ENCODE data around the gene EIF4EBP3. TPM values are rescaled to one million over a fixed set of nuclear protein-coding genes. Genes with fewer than 3 reads are reported as not detected.
"Not testable (repeated sequence)": the region's sequence is repeated elsewhere in the genome, so short reads cannot be mapped to it uniquely, and the experiment has no call there.

Gene EIF4EBP3
- polyA plus RNA-seq, 1 donor = 8.6 TPM

DNA sequence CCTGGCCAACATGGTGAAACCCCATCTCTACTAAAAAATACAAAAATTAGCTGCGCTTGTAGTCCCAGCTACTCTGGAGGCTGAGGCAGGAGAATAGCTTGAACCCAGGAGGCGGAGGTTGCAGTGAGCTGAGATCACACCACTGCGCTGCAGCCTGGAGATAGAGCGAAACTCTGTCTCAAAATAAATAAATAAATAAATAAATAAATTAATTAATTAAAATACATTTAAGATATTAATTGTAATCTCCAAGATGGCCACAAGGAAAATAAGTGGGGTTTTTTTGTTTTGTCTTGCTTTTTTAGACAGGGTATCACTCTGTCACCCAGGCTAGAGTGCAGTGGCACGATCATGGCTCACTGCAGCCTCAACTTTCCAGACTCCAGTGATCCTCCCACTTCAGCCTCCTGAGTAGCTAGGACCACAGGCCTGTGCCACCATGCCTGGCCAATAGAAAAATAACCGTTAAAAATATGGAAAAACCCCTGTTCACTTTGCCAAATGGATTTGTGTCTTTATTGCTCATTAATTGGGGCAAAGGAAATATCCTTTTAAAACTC lies 31.8 kb downstream of the EIF4EBP3 start:
- not testable (repeated sequence) for DNase-seq

DNA sequence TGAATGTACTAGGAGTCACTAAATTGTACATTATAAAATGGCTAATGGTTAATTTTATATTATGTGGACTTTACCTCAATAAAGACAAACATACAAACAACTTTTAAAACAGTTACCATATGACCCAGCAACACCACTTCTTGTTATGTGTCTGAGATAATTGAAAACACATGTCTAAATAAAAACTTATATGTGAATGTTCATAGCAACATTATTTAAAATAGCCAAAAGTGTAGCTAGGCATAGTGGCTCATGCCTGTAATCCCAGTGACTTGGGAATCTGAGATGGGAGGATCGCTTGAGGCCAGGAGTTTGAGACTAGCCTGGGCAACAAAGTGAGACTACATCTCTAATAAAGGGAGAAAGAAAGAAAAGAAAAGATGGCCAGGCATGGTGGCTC lies 40.0 kb downstream of the EIF4EBP3 start:
- no peak for DNase-seq

DNA sequence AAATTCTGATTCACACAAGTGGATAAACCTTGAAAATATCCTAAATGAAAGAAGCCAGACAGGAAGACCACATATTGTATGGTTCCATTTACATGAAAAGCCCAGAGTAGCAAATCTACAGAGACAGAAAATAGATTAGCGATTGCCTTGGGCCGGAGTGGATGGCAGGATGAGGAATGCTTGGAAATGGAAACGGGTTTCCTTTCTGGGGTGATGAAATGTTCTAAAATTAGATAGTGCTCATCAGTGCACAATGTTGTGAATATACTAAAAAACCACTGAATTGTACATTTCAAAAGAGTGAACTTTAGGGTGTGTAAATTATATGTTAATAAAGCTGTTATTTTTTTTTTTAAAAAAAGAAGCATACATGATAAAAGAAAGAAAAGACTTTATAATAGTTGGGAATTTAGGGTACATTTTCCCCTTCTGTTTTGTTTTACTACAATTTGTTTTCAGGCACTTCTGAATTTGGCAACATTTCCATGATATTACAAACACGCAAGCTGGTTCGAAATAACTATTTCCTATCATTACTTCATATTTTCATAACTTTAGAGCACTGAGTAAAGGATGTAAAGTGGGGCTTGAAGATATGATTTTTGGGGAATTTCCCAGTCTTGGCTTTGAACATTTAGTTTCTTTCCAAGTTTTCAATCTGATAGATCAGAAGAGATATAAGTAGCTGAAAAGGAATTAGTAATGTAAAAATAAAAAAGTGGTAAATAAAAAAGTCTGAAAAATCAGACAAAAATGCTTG lies 41.0 kb downstream of the EIF4EBP3 start:
- DNase-seq = no peak

DNA sequence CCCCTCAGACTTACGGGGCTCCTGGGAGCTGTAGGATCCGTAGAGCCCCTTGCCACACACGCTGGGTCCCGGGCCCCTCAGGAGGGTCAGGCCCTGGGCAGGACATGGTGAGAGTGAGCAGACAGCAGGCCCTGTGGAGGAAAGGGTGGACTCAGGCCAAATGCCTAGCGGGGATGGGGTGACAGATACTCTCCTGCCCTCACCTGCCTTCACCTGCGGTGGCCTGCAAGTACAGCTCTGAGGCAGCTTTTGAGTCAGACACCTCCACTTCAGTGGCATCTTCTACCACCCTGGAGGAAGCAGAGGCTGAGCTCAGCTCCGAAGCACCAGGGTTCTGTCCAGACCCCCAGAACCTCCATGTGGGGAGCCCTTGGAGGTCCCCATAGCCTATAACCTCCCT lies 43.4 kb downstream of the EIF4EBP3 start:
- DNase-seq = no peak

DNA sequence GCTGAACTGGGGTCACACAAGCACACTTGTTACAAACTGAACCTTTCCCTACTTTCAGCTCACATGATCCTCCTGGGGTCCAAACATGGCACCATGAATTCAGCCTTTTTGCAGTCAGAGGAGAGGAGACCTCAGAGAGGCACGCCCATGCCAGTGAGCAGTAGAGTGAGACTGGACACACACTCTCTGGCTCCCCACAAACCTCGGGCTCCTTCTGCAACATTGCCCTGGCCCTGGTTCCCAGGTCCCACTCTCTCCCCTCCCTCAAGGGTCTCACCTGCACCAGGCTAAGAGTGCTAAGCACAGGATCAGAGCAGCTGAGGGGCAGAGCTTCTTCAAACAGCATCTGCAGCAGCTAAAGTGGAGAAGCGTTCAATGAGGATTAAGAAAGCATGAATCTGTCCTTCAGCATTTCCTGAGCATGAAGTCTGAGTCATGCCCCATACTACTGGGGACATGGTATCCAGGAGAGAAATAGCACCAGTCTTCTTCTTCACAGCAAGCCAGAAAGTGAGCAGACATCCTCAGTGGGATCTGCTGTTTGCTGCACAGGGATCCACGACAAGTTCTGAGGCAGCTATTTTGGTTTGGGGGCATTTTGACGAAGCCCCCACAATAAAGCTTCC lies 44.4 kb downstream of the EIF4EBP3 start:
- no peak for DNase-seq

DNA sequence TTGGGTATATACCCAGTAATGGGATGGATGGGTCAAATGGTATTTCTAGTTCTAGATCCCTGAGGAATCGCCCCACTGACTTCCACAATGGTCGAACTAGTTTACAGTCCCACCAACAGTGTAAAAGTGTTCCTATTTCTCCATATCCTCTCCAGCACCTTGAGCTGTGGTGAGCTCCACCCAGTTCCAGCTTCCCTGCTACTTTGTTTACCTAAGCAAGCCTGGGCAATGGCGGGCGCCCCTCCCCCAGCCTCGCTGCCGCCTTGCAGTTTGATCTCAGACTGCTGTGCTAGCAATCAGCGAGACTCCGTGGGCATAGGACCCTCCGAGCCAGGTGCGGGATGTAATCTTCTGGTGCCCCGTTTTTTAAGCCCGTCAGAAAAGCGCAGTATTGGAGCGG lies 45.6 kb downstream of the EIF4EBP3 start:
- DNase-seq = not testable (repeated sequence)

DNA sequence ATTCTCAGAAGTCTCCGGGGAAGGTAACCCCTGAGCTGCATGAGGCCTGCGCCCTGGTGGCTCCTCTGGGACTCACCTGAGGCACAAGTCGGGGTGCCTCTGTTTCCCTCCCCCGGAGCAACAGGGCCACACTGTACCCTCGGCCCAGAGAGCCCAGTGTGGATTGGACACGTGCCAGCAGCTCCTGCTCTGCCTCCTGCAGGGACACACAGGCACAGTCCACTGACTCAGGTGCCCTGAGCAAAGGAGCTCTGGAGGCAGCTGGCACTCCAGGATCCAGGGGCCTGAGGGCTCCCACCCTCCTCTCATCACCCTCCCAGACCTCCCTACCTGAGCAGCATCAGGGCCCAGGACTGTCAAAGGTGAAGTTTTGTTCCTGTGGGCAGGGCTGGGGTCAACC lies 46.7 kb downstream of the EIF4EBP3 start:
- DNase-seq = no peak

DNA sequence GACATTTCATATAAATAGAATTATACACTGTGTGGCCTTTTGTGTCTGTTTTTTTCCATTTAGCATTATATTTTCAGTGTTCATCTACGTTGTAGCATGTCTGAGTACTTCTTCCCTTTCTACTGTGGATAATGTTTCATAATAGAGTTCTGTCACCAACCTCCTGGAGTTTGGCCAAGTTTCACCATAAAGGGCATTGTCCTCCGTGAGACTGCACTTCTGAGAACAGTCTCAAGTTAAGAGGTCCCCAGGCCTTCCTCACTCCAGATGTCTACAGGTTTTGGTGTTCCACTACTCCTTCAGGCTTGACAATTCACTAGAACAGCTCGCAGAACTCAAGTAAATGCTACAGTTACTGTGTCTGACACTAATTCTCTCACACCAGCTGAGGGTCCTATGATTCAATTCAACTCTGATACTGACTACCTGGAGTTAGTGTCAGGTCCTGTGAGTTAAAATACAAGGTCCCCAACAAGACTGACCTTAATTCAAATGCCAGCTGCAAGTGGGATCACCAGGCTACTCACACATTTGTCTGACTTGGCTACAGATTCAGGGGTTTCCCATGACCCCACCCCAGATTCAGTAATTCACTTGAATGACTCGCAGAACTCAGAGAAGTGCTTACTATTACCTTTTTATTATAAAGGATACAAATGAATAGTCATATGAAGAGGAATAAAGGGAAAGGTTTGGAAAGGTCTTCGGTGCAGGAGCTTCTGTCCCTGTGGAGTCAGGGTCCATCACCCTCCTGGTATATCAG lies 48.3 kb downstream of the EIF4EBP3 start:
- DNase-seq = peak; percentile 19

DNA sequence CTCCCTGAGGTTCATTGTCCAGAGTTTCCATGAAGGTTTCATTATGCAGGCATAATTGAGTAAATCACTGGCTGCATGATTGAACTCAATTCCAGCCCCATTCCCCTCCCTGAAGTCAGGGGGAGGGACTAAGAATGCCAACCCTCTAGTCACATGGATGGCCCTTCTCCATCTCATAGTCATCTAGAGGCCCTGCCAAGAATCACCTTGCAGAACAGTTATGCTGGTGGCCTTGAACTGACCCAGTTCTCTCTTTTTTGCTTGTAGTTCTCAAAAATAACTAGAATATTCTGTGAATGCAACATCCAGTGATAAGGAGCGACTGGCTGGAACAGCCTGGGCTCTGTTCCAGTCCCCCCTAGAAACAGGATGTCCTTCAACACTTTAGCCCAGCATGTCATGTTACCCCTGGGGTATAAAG lies 48.9 kb downstream of the EIF4EBP3 start:
- no peak for DNase-seq

DNA sequence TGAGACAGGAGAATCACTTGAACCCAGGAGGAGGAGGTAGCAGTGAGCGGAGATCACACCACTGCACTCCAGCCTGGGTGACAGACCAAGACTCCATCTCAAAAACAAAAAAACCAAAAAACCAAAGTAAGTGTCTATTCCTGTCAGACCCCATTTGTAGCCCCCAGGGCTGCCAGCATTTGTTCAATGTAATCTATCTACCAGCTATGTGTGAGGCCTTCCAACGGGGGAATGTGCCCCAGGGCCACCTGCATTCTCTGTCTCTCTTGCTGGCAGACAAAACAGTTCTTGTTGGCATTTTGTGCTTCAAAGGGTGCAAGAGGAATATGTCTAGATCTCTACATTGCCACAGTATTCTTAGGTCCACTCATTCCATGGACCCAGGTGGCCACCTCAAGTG lies 51.4 kb downstream of the EIF4EBP3 start:
- DNase-seq = no peak

Other genes with a start within 250 kb of the EIF4EBP3 start
- 63.7 TPM for gene PFDN1, start 244.6 kb upstream of the EIF4EBP3 start, polyA plus RNA-seq (ENCODE audit: insufficient read length)
- 19.4 TPM for gene HBEGF, start 201.1 kb upstream of the EIF4EBP3 start, polyA plus RNA-seq (ENCODE audit: insufficient read length)
- gene SLC4A9, start 187.5 kb upstream of the EIF4EBP3 start, polyA plus RNA-seq (ENCODE audit: insufficient read length) = 0.18 TPM
- gene ANKHD1, start 145.8 kb upstream of the EIF4EBP3 start, polyA plus RNA-seq (ENCODE audit: insufficient read length) = 63.9 TPM
- gene SRA1, start 9.8 kb downstream of the EIF4EBP3 start, polyA plus RNA-seq (ENCODE audit: insufficient read length) = 20.5 TPM
- gene APBB3, start 16.9 kb downstream of the EIF4EBP3 start, polyA plus RNA-seq (ENCODE audit: insufficient read length) = 28.8 TPM
- gene SLC35A4, start 17.2 kb downstream of the EIF4EBP3 start, polyA plus RNA-seq (ENCODE audit: insufficient read length) = 59.9 TPM
- gene CD14, start 85.5 kb downstream of the EIF4EBP3 start, polyA plus RNA-seq (ENCODE audit: insufficient read length) = 30.9 TPM
- gene TMCO6, start 91.8 kb downstream of the EIF4EBP3 start, polyA plus RNA-seq (ENCODE audit: insufficient read length) = 11.0 TPM
- 57.7 TPM for gene NDUFA2, start 100.0 kb downstream of the EIF4EBP3 start, polyA plus RNA-seq (ENCODE audit: insufficient read length)
- 104 TPM for gene IK, start 100.2 kb downstream of the EIF4EBP3 start, polyA plus RNA-seq (ENCODE audit: insufficient read length)
- gene WDR55, start 117.2 kb downstream of the EIF4EBP3 start, polyA plus RNA-seq (ENCODE audit: insufficient read length) = 14.3 TPM
- gene DND1, start 125.9 kb downstream of the EIF4EBP3 start, polyA plus RNA-seq (ENCODE audit: insufficient read length) = not detected
- 53.2 TPM for gene HARS1, start 143.7 kb downstream of the EIF4EBP3 start, polyA plus RNA-seq (ENCODE audit: insufficient read length)
- gene HARS2, start 143.8 kb downstream of the EIF4EBP3 start, polyA plus RNA-seq (ENCODE audit: insufficient read length) = 24.7 TPM
- gene ZMAT2, start 152.8 kb downstream of the EIF4EBP3 start, polyA plus RNA-seq (ENCODE audit: insufficient read length) = 72.8 TPM
- not detected for gene PCDHA1, start 238.5 kb downstream of the EIF4EBP3 start, polyA plus RNA-seq (ENCODE audit: insufficient read length)
- gene PCDHA2, start 247.2 kb downstream of the EIF4EBP3 start, polyA plus RNA-seq (ENCODE audit: insufficient read length) = 0.06 TPM